GM23248 (cell line): ENCODE measurements around the gene EEIG2.

Experiments used
- EZH2 ChIP-seq: fragments of 200-600 bp; sonication (generic); IDR thresholded peaks from 2 replicates; pipeline ENCODE4 v1.6.1; 2018; ENCODE audit warnings: antibody characterized with exemption, mild to moderate bottlenecking; ENCODE audit not compliant: insufficient read depth, poor library complexity, severe bottlenecking
- EZH2phosphoT487 ChIP-seq: fragments of 200-600 bp; sonication (generic); IDR thresholded peaks from 2 replicates; pipeline ENCODE4 v1.6.1; 2018; ENCODE audit warnings: antibody characterized with exemption, moderate library complexity, mild to moderate bottlenecking, low read depth; ENCODE audit not compliant: insufficient read depth

DNA sequence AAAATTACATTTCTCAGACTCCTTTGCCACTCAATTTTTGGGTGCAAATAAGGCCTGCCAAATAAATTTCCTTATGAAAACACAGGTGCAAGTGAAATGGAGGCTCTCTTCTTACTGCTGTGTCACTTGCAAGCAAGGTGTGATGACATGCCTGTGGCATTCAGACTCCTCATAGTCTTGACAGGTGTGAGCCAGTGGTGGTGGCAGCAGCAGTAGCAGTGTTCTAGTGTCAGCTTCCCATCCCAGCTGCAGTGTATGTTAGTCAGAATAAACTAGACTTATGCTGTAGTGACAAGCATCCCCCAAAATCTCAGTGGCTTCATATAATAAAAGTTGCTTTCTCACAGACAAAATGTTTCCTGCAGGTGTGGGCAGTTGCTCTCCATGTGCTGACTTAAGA, 3.8 kb upstream of the EEIG2 start:
- TF ChIP-seq EZH2 (no peak), EZH2phosphoT487 (no peak)
